Measurements from ENCODE around the gene JMJD8. TPM values are rescaled to one million over a fixed set of nuclear protein-coding genes. Genes with fewer than 3 reads are reported as not detected.
A peak's percentile ranks its signal among the peaks of the same experiment; 100 is the strongest.

Gene JMJD8
- total and polyA plus RNA-seq, 9 of the 15 experiments (the other 6 are each of a cell fraction or from before 2014, with no cell fraction given): 1.2 to 50.6 (median 29.3) TPM

GRCh38 chr16:715477-716199 is 31.5 kb upstream of the JMJD8 start (continued):
- TF ChIP-seq HBP1 (CRISPR knock-in tag; IDR thresholded peaks at IDR 0.05) (no peak), NFATC3 (IDR thresholded peaks at IDR 0.05) (no peak), E2F8 (IDR thresholded peaks at IDR 0.05; ENCODE audit: low read depth, partially characterized antibody) (no peak), ZBTB17 (CRISPR knock-in tag; IDR thresholded peaks at IDR 0.05) (no peak), ZNF639 (CRISPR knock-in tag; conservative IDR thresholded peaks at IDR 0.05 in 1 of 2, IDR thresholded peaks at IDR 0.05 in 1 of 2) (no peak), GTF2A2 (tag; IDR thresholded peaks at IDR 0.05) (no peak), ADNP (tag; IDR thresholded peaks at IDR 0.05) (no peak), TCF3 (CRISPR knock-in tag; IDR thresholded peaks at IDR 0.05) (no peak), TCF15 (CRISPR knock-in tag; IDR thresholded peaks at IDR 0.05) (no peak), BDP1 (IDR thresholded peaks at IDR 0.05; ENCODE audit: insufficient read depth, insufficient read length) (no peak), ETV5 (CRISPR knock-in tag; IDR thresholded peaks at IDR 0.05; ENCODE audit: low read depth) (no peak), POLR2A (conservative IDR thresholded peaks at IDR 0.05) (no peak), EZH2 (IDR thresholded peaks at IDR 0.05; ENCODE audit: borderline replicate concordance, low read depth, low read length) (no peak), CBFA2T2 (conservative IDR thresholded peaks at IDR 0.05) (no peak), MCM5 (IDR thresholded peaks at IDR 0.05; ENCODE audit: low read depth) (no peak), CTCFL (IDR thresholded peaks at IDR 0.05; ENCODE audit: borderline replicate concordance, insufficient read depth, low read depth, low read length, poor library complexity, severe bottlenecking) (peak; percentile 19), CTCF (IDR thresholded peaks at IDR 0.05 in 2 of 3, conservative IDR thresholded peaks at IDR 0.05 in 1 of 3; ENCODE audit: insufficient read depth in 2 of 3, low read depth in 1 of 3, low read length in 3 of 3) (peak; percentile 26 to 76 (median 56); a peak in 4 of 6 replicates)

Measured in K562 (cell line).